Measurements from ENCODE around the gene CNTN5.

The CNTN5 gene

GRCh38 chr11:99687320-99687719 is 666.6 kb downstream of the CNTN5 start:
- TF ChIP-seq CTCF (IDR thresholded peaks at IDR 0.05; ENCODE audit: borderline replicate concordance, control extremely low read depth, extremely low read depth, insufficient read depth, missing control alignments), result no peak
- DNase-seq (ENCODE audit: low spot score), result no peak
- in situ Hi-C loops (cut with MboI; ENCODE audit: low sequenced_read_pairs, unreplicated experiment), result no loop called here

- in situ Hi-C loops (cut with MboI; ENCODE audit: low sequenced_read_pairs, unreplicated experiment), result no loop called here
- no peak for DNase-seq (ENCODE audit: low spot score)
- TF ChIP-seq CTCF (IDR thresholded peaks at IDR 0.05; ENCODE audit: borderline replicate concordance, control extremely low read depth, extremely low read depth, insufficient read depth, missing control alignments), result no peak
These were observed 673.3 kb downstream of the CNTN5 start for GRCh38 chr11:99693941-99694492.

- TF ChIP-seq CTCF (IDR thresholded peaks at IDR 0.05; ENCODE audit: borderline replicate concordance, control extremely low read depth, extremely low read depth, insufficient read depth, missing control alignments), result no peak
- in situ Hi-C loops (cut with MboI; ENCODE audit: low sequenced_read_pairs, unreplicated experiment), result no loop called here
- no peak for DNase-seq (ENCODE audit: low spot score)
These were observed 674.4 kb downstream of the CNTN5 start for GRCh38 chr11:99695106-99695505.

- no peak for TF ChIP-seq CTCF (IDR thresholded peaks at IDR 0.05; ENCODE audit: borderline replicate concordance, control extremely low read depth, extremely low read depth, insufficient read depth, missing control alignments)
- in situ Hi-C loops (cut with MboI; ENCODE audit: low sequenced_read_pairs, unreplicated experiment), result no loop called here
- no peak for DNase-seq (ENCODE audit: low spot score)
These were observed 686.1 kb downstream of the CNTN5 start for GRCh38 chr11:99706848-99707247.

- TF ChIP-seq CTCF (IDR thresholded peaks at IDR 0.05; ENCODE audit: borderline replicate concordance, control extremely low read depth, extremely low read depth, insufficient read depth, missing control alignments), result no peak
- in situ Hi-C loops (cut with MboI; ENCODE audit: low sequenced_read_pairs, unreplicated experiment), result no loop called here
- no peak for DNase-seq (ENCODE audit: low spot score)
These were observed 688.4 kb downstream of the CNTN5 start for GRCh38 chr11:99708928-99709672.

GRCh38 chr11:99716302-99716701 is 695.6 kb downstream of the CNTN5 start:
- DNase-seq (ENCODE audit: low spot score), result no peak
- in situ Hi-C loops (cut with MboI; ENCODE audit: low sequenced_read_pairs, unreplicated experiment), result no loop called here
- TF ChIP-seq CTCF (IDR thresholded peaks at IDR 0.05; ENCODE audit: borderline replicate concordance, control extremely low read depth, extremely low read depth, insufficient read depth, missing control alignments), result no peak
